KOPT-K1 (cell line): ENCODE measurements around the gene SLPI.

Experiments used
- H3K27ac ChIP-seq: fragments of 200-600 bp; sonication (generic); 2 replicates; pipeline ENCODE4 v1.5.1; 2016; ENCODE audit warnings: antibody characterized with exemption, mild to moderate bottlenecking, low read depth, low read length; ENCODE audit not compliant: poor library complexity, severe bottlenecking
- H3K36me3 ChIP-seq: fragments of 200-600 bp; sonication (generic); 2 replicates; pipeline ENCODE4 v1.5.1; 2017; ENCODE audit warnings: antibody characterized with exemption, mild to moderate bottlenecking, low read length, moderate library complexity; ENCODE audit not compliant: insufficient read depth
- H3K9me3 ChIP-seq: fragments of 200-600 bp; sonication (generic); 2 replicates; pipeline ENCODE4 v1.5.1; 2017; ENCODE audit warnings: antibody characterized with exemption, low read length, mild to moderate bottlenecking; ENCODE audit not compliant: insufficient read depth, poor library complexity, severe bottlenecking

The SLPI gene

GRCh38 chr20:45254383-45255262, at the start of gene SLPI:
Gene SLPI (minus strand): TSS chr20:45254564. CDS start chr20:45254543, 21 bp downstream.
- Histone ChIP-seq H3K9me3 (no peaks in the 10 kb centered on the region), H3K36me3 (no peaks in the 10 kb centered on the region), H3K27ac (no peak within 1 kb of the TSS)

- no peaks in the 10 kb centered on the region for H3K9me3 ChIP-seq
- H3K36me3 ChIP-seq: no peaks in the 10 kb centered on the region
- no peak overlapping the region for H3K27ac ChIP-seq
Observed at GRCh38 chr20:45303586-45304463, 49.5 kb upstream of the SLPI start.

- Histone ChIP-seq H3K36me3 (no peaks in the 10 kb centered on the region), H3K27ac (no peak overlapping the region), H3K9me3 (no peaks in the 10 kb centered on the region)
Observed at GRCh38 chr20:45301824-45302271, 47.5 kb upstream of the SLPI start.

GRCh38 chr20:45300961-45301360, 46.6 kb upstream of the SLPI start:
- Histone ChIP-seq H3K9me3 (no peaks in the 10 kb centered on the region), H3K36me3 (no peaks in the 10 kb centered on the region), H3K27ac (no peak overlapping the region)

- no peaks in the 10 kb centered on the region for H3K36me3 ChIP-seq
- no peak overlapping the region for H3K27ac ChIP-seq
- H3K9me3 ChIP-seq: no peaks in the 10 kb centered on the region
Observed at GRCh38 chr20:45299786-45300185, 45.4 kb upstream of the SLPI start.

GRCh38 chr20:45297786-45298497, 43.6 kb upstream of the SLPI start:
- H3K36me3 ChIP-seq: no peaks in the 10 kb centered on the region
- no peak overlapping the region for H3K27ac ChIP-seq
- peaks cover 4% of the 10 kb centered on the region for H3K9me3 ChIP-seq

- Histone ChIP-seq H3K9me3 (peaks cover 4% of the 10 kb centered on the region), H3K36me3 (no peaks in the 10 kb centered on the region), H3K27ac (no peak overlapping the region)
Observed at GRCh38 chr20:45294659-45295058, 40.3 kb upstream of the SLPI start.

- no peaks in the 10 kb centered on the region for H3K36me3 ChIP-seq
- H3K9me3 ChIP-seq: peaks cover 4% of the 10 kb centered on the region
- no peak overlapping the region for H3K27ac ChIP-seq
Observed at GRCh38 chr20:45294003-45294368, 39.6 kb upstream of the SLPI start.

- Histone ChIP-seq H3K36me3 (no peaks in the 10 kb centered on the region), H3K27ac (no peak overlapping the region)
Observed at GRCh38 chr20:45293041-45294002, 39.0 kb upstream of the SLPI start.

GRCh38 chr20:45292343-45292742, 38.0 kb upstream of the SLPI start:
- no peaks in the 10 kb centered on the region for H3K36me3 ChIP-seq
- H3K9me3 ChIP-seq: peaks cover 4% of the 10 kb centered on the region
- no peak overlapping the region for H3K27ac ChIP-seq

More at GRCh38 chr20:45293041-45294002, 39.0 kb upstream of the SLPI start:
- peaks cover 4% of the 10 kb centered on the region for H3K9me3 ChIP-seq

GRCh38 chr20:45291526-45291925, 37.2 kb upstream of the SLPI start:
- Histone ChIP-seq H3K9me3 (peaks cover 4% of the 10 kb centered on the region), H3K27ac (no peak overlapping the region), H3K36me3 (no peaks in the 10 kb centered on the region)

- H3K9me3 ChIP-seq: peaks cover 4% of the 10 kb centered on the region
- H3K36me3 ChIP-seq: no peaks in the 10 kb centered on the region
- H3K27ac ChIP-seq: no peak overlapping the region
Observed at GRCh38 chr20:45290677-45291355, 36.5 kb upstream of the SLPI start.

GRCh38 chr20:45289942-45290676, 35.7 kb upstream of the SLPI start:
- H3K9me3 ChIP-seq: peaks cover 4% of the 10 kb centered on the region
- H3K27ac ChIP-seq: no peak overlapping the region
- H3K36me3 ChIP-seq: no peaks in the 10 kb centered on the region
